Measurements from ENCODE around the gene ZBTB6.
"Not testable (repeated sequence)": the region's sequence is repeated elsewhere in the genome, so short reads cannot be mapped to it uniquely, and the experiment has no call there.

Gene ZBTB6

GRCh38 chr9:122912671-122912963, 506 bp downstream of the ZBTB6 start:
- no peak overlapping the region for H2BK12ac ChIP-seq (ENCODE audit: low read length)
- H3K4me2 ChIP-seq (ENCODE audit: insufficient read depth, low read length, poor library complexity, severe bottlenecking): peak overlapping the region; percentile 59
- H3K79me1 ChIP-seq (ENCODE audit: low read depth, low read length): no peaks in the 10 kb centered on the region
- H3K4me1 ChIP-seq (ENCODE audit: control insufficient read depth in 2 of 2, insufficient read depth in 1 of 2, low read depth in 1 of 2, low read length in 2 of 2): peaks cover 1 to 2% of the 10 kb centered on the region in 2 donors
- H2BK15ac ChIP-seq (ENCODE audit: low read length): no peak overlapping the region
- DNase-seq (ENCODE audit: low spot score): no peak
- no peak overlapping the region for H2AK5ac ChIP-seq (ENCODE audit: low read depth, low read length)
- H3K14ac ChIP-seq (ENCODE audit: low read length): no peak overlapping the region
- WGBS, 2 donors (ENCODE audit: extremely low coverage in 2 of 2, insufficient read length in 2 of 2, insufficient replicate concordance in 1 of 2): 100% methylated on average over 2 of the region's 9 CpGs; no CpG with 5 or more reads in 1 of the 2 donors
- peak overlapping the region; percentile 87 for H3K27ac ChIP-seq (replicated peaks; ENCODE audit: low read length)
- H3K9me3 ChIP-seq (replicated peaks in 1 of 2; ENCODE audit: control insufficient read depth in 2 of 2, insufficient read depth in 1 of 2, low read depth in 1 of 2, low read length in 2 of 2): no peaks in the 10 kb centered on the region
- H3K18ac ChIP-seq (ENCODE audit: low read length): no peak overlapping the region
- H3K36me3 ChIP-seq (replicated peaks in 1 of 2; ENCODE audit: control insufficient read depth in 2 of 2, insufficient read depth in 2 of 2, low read length in 2 of 2): peaks cover 6 to 45% of the 10 kb centered on the region in 2 donors
- H2BK5ac ChIP-seq (ENCODE audit: low read length): no peak overlapping the region
- no peak overlapping the region for H4K8ac ChIP-seq (ENCODE audit: low read depth, low read length)
- no peak overlapping the region for H4K91ac ChIP-seq (ENCODE audit: low read depth, low read length, poor library complexity)
- peak overlapping the region; percentile 96 for H3K9ac ChIP-seq (ENCODE audit: low read depth, low read length, poor library complexity)
- H3K23ac ChIP-seq (ENCODE audit: low read depth, low read length, poor library complexity): no peak overlapping the region
- H3K27me3 ChIP-seq (ENCODE audit: control insufficient read depth in 3 of 3, insufficient read depth in 3 of 3, low read depth in 1 of 3, low read length in 3 of 3): no peaks in the 10 kb centered on the region
- H3K4ac ChIP-seq (ENCODE audit: low read length): no peak overlapping the region
- peak overlapping the region; percentile 92 to 96 for H3K4me3 ChIP-seq (ENCODE audit: low read length in 2 of 2)
- H2BK120ac ChIP-seq (ENCODE audit: low read depth, low read length): no peak overlapping the region
- peak overlapping the region; percentile 90 for H2AFZ ChIP-seq (ENCODE audit: low read length)

GRCh38 chr9:122906122-122906521, 7.0 kb downstream of the ZBTB6 start:
- not testable (repeated sequence) for H3K27ac ChIP-seq (replicated peaks; ENCODE audit: low read length); H3K4ac ChIP-seq (ENCODE audit: low read length); H3K4me2 ChIP-seq (ENCODE audit: insufficient read depth, low read length, poor library complexity, severe bottlenecking); H3K14ac ChIP-seq (ENCODE audit: low read length); H4K8ac ChIP-seq (ENCODE audit: low read depth, low read length); H3K18ac ChIP-seq (ENCODE audit: low read length); H3K4me3 ChIP-seq (ENCODE audit: low read length in 2 of 2); H3K27me3 ChIP-seq (ENCODE audit: control insufficient read depth in 3 of 3, insufficient read depth in 3 of 3, low read depth in 1 of 3, low read length in 3 of 3); H2AK5ac ChIP-seq (ENCODE audit: low read depth, low read length); H2BK15ac ChIP-seq (ENCODE audit: low read length); H3K9me3 ChIP-seq (replicated peaks in 1 of 2; ENCODE audit: control insufficient read depth in 2 of 2, insufficient read depth in 1 of 2, low read depth in 1 of 2, low read length in 2 of 2); H2BK5ac ChIP-seq (ENCODE audit: low read length); H2AFZ ChIP-seq (ENCODE audit: low read length); H3K9ac ChIP-seq (ENCODE audit: low read depth, low read length, poor library complexity); H3K23ac ChIP-seq (ENCODE audit: low read depth, low read length, poor library complexity); DNase-seq (ENCODE audit: low spot score); H2BK12ac ChIP-seq (ENCODE audit: low read length); H3K4me1 ChIP-seq (ENCODE audit: control insufficient read depth in 2 of 2, insufficient read depth in 1 of 2, low read depth in 1 of 2, low read length in 2 of 2); H4K91ac ChIP-seq (ENCODE audit: low read depth, low read length, poor library complexity); H3K79me1 ChIP-seq (ENCODE audit: low read depth, low read length); H2BK120ac ChIP-seq (ENCODE audit: low read depth, low read length)
- no CpG with 5 or more reads among the region's 16 CpGs for WGBS, 2 donors (ENCODE audit: extremely low coverage in 2 of 2, insufficient read length in 2 of 2, insufficient replicate concordance in 1 of 2)
- peaks cover 5 to 44% of the 10 kb centered on the region in 2 donors for H3K36me3 ChIP-seq (replicated peaks in 1 of 2; ENCODE audit: control insufficient read depth in 2 of 2, insufficient read depth in 2 of 2, low read length in 2 of 2)

- WGBS, 2 donors (ENCODE audit: extremely low coverage in 2 of 2, insufficient read length in 2 of 2, insufficient replicate concordance in 1 of 2): no CpG with 5 or more reads among the region's 77 CpGs
- peak within 1 kb of the TSS; percentile 46 for H2AK5ac ChIP-seq (ENCODE audit: low read depth, low read length)
These were observed 8.1 kb downstream of the ZBTB6 start, which contains the start of gene RC3H2 for GRCh38 chr9:122904823-122905710. RC3H2 (minus strand) TSS chr9:122905359; CDS start chr9:122897509, 7,850 bp downstream.

GRCh38 chr9:122904466-122904822, 8.7 kb downstream of the ZBTB6 start:
- Histone ChIP-seq H3K4ac (ENCODE audit: low read length) (no peak overlapping the region), H3K4me2 (ENCODE audit: insufficient read depth, low read length, poor library complexity, severe bottlenecking) (peak overlapping the region; percentile 71), H2BK12ac (ENCODE audit: low read length) (no peak overlapping the region), H3K4me1 (ENCODE audit: control insufficient read depth in 2 of 2, insufficient read depth in 1 of 2, low read depth in 1 of 2, low read length in 2 of 2) (peaks cover 0 to 9% of the 10 kb centered on the region in 2 donors), H2AK5ac (ENCODE audit: low read depth, low read length) (peak overlapping the region; percentile 46), H3K18ac (ENCODE audit: low read length) (peak overlapping the region; percentile 99), H3K27me3 (ENCODE audit: control insufficient read depth in 3 of 3, insufficient read depth in 3 of 3, low read depth in 1 of 3, low read length in 3 of 3) (no peaks in the 10 kb centered on the region), H2AFZ (ENCODE audit: low read length) (peak overlapping the region; percentile 85), H3K9ac (ENCODE audit: low read depth, low read length, poor library complexity) (peak overlapping the region; percentile 92), H3K27ac (replicated peaks; ENCODE audit: low read length) (peak overlapping the region; percentile 95), H2BK5ac (ENCODE audit: low read length) (peak overlapping the region; percentile 95), H3K79me1 (ENCODE audit: low read depth, low read length) (no peaks in the 10 kb centered on the region), H3K9me3 (replicated peaks in 1 of 2; ENCODE audit: control insufficient read depth in 2 of 2, insufficient read depth in 1 of 2, low read depth in 1 of 2, low read length in 2 of 2) (no peaks in the 10 kb centered on the region), H3K36me3 (replicated peaks in 1 of 2; ENCODE audit: control insufficient read depth in 2 of 2, insufficient read depth in 2 of 2, low read length in 2 of 2) (peaks cover 0 to 28% of the 10 kb centered on the region in 2 donors), H3K14ac (ENCODE audit: low read length) (peak overlapping the region; percentile 82), H4K8ac (ENCODE audit: low read depth, low read length) (no peak overlapping the region), H4K91ac (ENCODE audit: low read depth, low read length, poor library complexity) (no peak overlapping the region), H3K4me3 (ENCODE audit: low read length in 2 of 2) (peak overlapping the region; percentile 66 to 90), H2BK120ac (ENCODE audit: low read depth, low read length) (no peak overlapping the region), H3K23ac (ENCODE audit: low read depth, low read length, poor library complexity) (peak overlapping the region; percentile 100), H2BK15ac (ENCODE audit: low read length) (peak overlapping the region; percentile 94)
- DNase-seq (ENCODE audit: low spot score): no peak
- no CpG with 5 or more reads among the region's 8 CpGs for WGBS, 2 donors (ENCODE audit: extremely low coverage in 2 of 2, insufficient read length in 2 of 2, insufficient replicate concordance in 1 of 2)

More at GRCh38 chr9:122904823-122905710, 8.1 kb downstream of the ZBTB6 start, which contains the start of gene RC3H2:
- Histone ChIP-seq H3K9me3 (replicated peaks in 1 of 2; ENCODE audit: control insufficient read depth in 2 of 2, insufficient read depth in 1 of 2, low read depth in 1 of 2, low read length in 2 of 2) (no peaks in the 10 kb centered on the region), H3K4ac (ENCODE audit: low read length) (no peak within 1 kb of the TSS), H2BK120ac (ENCODE audit: low read depth, low read length) (no peak within 1 kb of the TSS), H2BK12ac (ENCODE audit: low read length) (no peak within 1 kb of the TSS), H2AFZ (ENCODE audit: low read length) (peak within 1 kb of the TSS; percentile 85), H3K36me3 (replicated peaks in 1 of 2; ENCODE audit: control insufficient read depth in 2 of 2, insufficient read depth in 2 of 2, low read length in 2 of 2) (peaks cover 0 to 35% of the 10 kb centered on the region in 2 donors), H3K27me3 (ENCODE audit: control insufficient read depth in 3 of 3, insufficient read depth in 3 of 3, low read depth in 1 of 3, low read length in 3 of 3) (no peaks in the 10 kb centered on the region), H2BK15ac (ENCODE audit: low read length) (peak within 1 kb of the TSS; percentile 94), H3K27ac (replicated peaks; ENCODE audit: low read length) (peak within 1 kb of the TSS; percentile 95), H2BK5ac (ENCODE audit: low read length) (peak within 1 kb of the TSS; percentile 95), H3K9ac (ENCODE audit: low read depth, low read length, poor library complexity) (peak within 1 kb of the TSS; percentile 92), H4K8ac (ENCODE audit: low read depth, low read length) (no peak within 1 kb of the TSS), H3K14ac (ENCODE audit: low read length) (peak within 1 kb of the TSS; percentile 82), H3K4me1 (ENCODE audit: control insufficient read depth in 2 of 2, insufficient read depth in 1 of 2, low read depth in 1 of 2, low read length in 2 of 2) (peaks cover 0 to 9% of the 10 kb centered on the region in 2 donors), H3K18ac (ENCODE audit: low read length) (peak within 1 kb of the TSS; percentile 99), H3K4me2 (ENCODE audit: insufficient read depth, low read length, poor library complexity, severe bottlenecking) (peak within 1 kb of the TSS; percentile 71), H3K79me1 (ENCODE audit: low read depth, low read length) (no peaks in the 10 kb centered on the region), H4K91ac (ENCODE audit: low read depth, low read length, poor library complexity) (no peak within 1 kb of the TSS), H3K23ac (ENCODE audit: low read depth, low read length, poor library complexity) (peak within 1 kb of the TSS; percentile 100), H3K4me3 (ENCODE audit: low read length in 2 of 2) (peak within 1 kb of the TSS; percentile 66 to 90)
- DNase-seq (ENCODE audit: low spot score): peak; percentile 100
